MM.1S (cell line): Measurements from ENCODE around the gene PCDHA6.
"Not testable (repeated sequence)": the region's sequence is repeated elsewhere in the genome, so short reads cannot be mapped to it uniquely, and the experiment has no call there.

Experiments used
- DNase-seq: peaks from one replicate; pipeline ENCODE4 v3.0.0-alpha.2; 2015
- H2AFZ ChIP-seq: fragments of 300-600 bp; sonication (generic); 2 replicates; pipeline ENCODE4 v1.6.0; 2016; ENCODE audit warnings: antibody characterized with exemption, low read length
- H3F3A ChIP-seq: fragments of 300-600 bp; sonication (generic); 2 replicates; pipeline ENCODE4 v1.6.1; 2016; ENCODE audit warnings: mild to moderate bottlenecking, antibody characterized with exemption, low read length, moderate library complexity, mixed read lengths; ENCODE audit not compliant: insufficient read depth
- H3K27ac ChIP-seq: fragments of 300-600 bp; sonication (generic); 2 replicates; pipeline ENCODE4 v1.5.1; 2016; ENCODE audit warnings: mild to moderate bottlenecking, low read length
- H3K27me3 ChIP-seq: fragments of 300-600 bp; sonication (generic); replicated peaks from 2 replicates; pipeline ENCODE4 v1.6.0; 2016; ENCODE audit warnings: low read length; ENCODE audit not compliant: insufficient read depth
- H3K36me3 ChIP-seq: fragments of 300-600 bp; sonication (generic); replicated peaks from 2 replicates; pipeline ENCODE4 v1.6.1; 2016; ENCODE audit warnings: mild to moderate bottlenecking, low read length, mixed read lengths; ENCODE audit not compliant: insufficient read depth
- H3K4me1 ChIP-seq: fragments of 300-600 bp; sonication (generic); 2 replicates; pipeline ENCODE4 v1.6.1; 2016; ENCODE audit warnings: low read length, mixed read lengths
- H3K4me2 ChIP-seq: fragments of 300-600 bp; sonication (generic); 2 replicates; pipeline ENCODE4 v1.6.0; 2016; ENCODE audit warnings: low read depth, low read length
- H3K4me3 ChIP-seq: fragments of 300-600 bp; sonication (generic); 2 replicates; pipeline ENCODE4 v1.5.1; 2016; ENCODE audit warnings: low read length, mixed read lengths
- H3K79me2 ChIP-seq: fragments of 300-600 bp; sonication (generic); 2 replicates; pipeline ENCODE4 v1.6.1; 2016; ENCODE audit warnings: mixed run types, low read length, mixed read lengths
- H3K9ac ChIP-seq: fragments of 300-600 bp; sonication (generic); 2 replicates; pipeline ENCODE4 v1.6.1; 2016; ENCODE audit warnings: low read length, mixed read lengths
- H3K9me2 ChIP-seq: fragments of 300-600 bp; sonication (generic); replicated peaks from 2 replicates; pipeline ENCODE4 v1.6.1; 2016; ENCODE audit warnings: mild to moderate bottlenecking, low read length, mixed read lengths; ENCODE audit not compliant: insufficient read depth
- H3K9me3 ChIP-seq: fragments of 300-600 bp; sonication (generic); replicated peaks from 2 replicates; pipeline ENCODE4 v1.6.1; 2016; ENCODE audit warnings: mild to moderate bottlenecking, low read length, mixed read lengths; ENCODE audit not compliant: insufficient read depth
- H4K20me1 ChIP-seq: fragments of 300-600 bp; sonication (generic); 2 replicates; pipeline ENCODE4 v1.6.1; 2016; ENCODE audit warnings: mild to moderate bottlenecking, low read length, moderate library complexity, mixed read lengths; ENCODE audit not compliant: insufficient read depth
- EZH2 ChIP-seq: fragments of 300-600 bp; sonication (generic); optimal IDR thresholded peaks from 2 replicates; pipeline ENCODE3; 2017; ENCODE audit warnings: low read depth, mild to moderate bottlenecking, antibody characterized with exemption, low read length, mixed read lengths
- EZH2phosphoT487 ChIP-seq: fragments of 300-600 bp; sonication (generic); IDR thresholded peaks from 2 replicates; pipeline ENCODE4 v1.6.1; 2018; ENCODE audit warnings: antibody characterized with exemption, low read length
- TF ChIP-seq, protein P1 (sequence below): fragments of 300-600 bp; sonication (generic); IDR thresholded peaks from 2 replicates; pipeline ENCODE4 v1.5.1; 2016; ENCODE audit warnings: antibody characterized with exemption, low read length, mixed read lengths

Gene PCDHA6

DNA sequence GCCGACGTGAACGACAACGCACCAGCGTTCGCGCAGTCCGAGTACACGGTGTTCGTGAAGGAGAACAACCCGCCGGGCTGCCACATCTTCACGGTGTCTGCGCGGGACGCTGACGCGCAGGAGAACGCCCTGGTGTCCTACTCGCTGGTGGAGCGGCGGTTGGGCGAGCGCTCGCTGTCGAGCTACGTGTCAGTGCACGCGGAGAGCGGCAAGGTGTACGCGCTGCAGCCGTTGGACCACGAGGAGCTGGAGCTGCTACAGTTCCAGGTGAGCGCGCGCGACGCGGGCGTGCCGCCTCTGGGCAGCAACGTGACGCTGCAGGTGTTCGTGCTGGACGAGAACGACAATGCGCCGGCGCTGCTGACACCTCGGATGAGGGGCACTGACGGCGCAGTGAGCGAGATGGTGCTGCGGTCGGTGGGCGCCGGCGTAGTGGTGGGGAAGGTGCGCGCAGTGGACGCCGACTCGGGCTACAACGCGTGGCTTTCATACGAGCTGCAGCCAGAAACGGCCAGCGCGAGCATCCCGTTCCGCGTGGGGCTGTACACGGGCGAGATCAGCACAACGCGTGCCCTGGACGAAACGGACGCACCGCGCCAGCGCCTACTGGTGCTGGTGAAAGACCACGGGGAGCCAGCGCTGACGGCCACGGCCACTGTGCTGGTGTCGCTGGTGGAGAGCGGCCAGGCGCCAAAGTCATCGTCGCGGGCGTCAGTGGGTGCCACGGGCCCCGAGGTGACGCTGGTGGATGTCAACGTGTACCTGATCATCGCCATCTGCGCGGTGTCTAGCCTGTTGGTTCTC is 22.3 kb downstream of the PCDHA6 start:
- DNase-seq, H3K4me2 ChIP-seq, H3F3A ChIP-seq, H3K4me1 ChIP-seq, H3K27ac ChIP-seq, H2AFZ ChIP-seq, H3K4me3 ChIP-seq, H3K27me3 ChIP-seq, H3K36me3 ChIP-seq, H4K20me1 ChIP-seq, H3K9me2 ChIP-seq, H3K79me2 ChIP-seq, H3K9ac ChIP-seq, H3K9me3 ChIP-seq: not testable (repeated sequence)

- no peak for TF ChIP-seq EZH2phosphoT487
- TF ChIP-seq, protein P1, sequence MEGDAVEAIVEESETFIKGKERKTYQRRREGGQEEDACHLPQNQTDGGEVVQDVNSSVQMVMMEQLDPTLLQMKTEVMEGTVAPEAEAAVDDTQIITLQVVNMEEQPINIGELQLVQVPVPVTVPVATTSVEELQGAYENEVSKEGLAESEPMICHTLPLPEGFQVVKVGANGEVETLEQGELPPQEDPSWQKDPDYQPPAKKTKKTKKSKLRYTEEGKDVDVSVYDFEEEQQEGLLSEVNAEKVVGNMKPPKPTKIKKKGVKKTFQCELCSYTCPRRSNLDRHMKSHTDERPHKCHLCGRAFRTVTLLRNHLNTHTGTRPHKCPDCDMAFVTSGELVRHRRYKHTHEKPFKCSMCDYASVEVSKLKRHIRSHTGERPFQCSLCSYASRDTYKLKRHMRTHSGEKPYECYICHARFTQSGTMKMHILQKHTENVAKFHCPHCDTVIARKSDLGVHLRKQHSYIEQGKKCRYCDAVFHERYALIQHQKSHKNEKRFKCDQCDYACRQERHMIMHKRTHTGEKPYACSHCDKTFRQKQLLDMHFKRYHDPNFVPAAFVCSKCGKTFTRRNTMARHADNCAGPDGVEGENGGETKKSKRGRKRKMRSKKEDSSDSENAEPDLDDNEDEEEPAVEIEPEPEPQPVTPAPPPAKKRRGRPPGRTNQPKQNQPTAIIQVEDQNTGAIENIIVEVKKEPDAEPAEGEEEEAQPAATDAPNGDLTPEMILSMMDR: peak; percentile 10; the same call in 1 of the 2 replicates
- no peak for DNase-seq
- no peak within 1 kb of the TSS for H3K9ac ChIP-seq
- no peaks in the 10 kb centered on the region for H4K20me1 ChIP-seq
- no peak within 1 kb of the TSS for H3K4me3 ChIP-seq
- H3F3A ChIP-seq: no peaks in the 10 kb centered on the region
- no peaks in the 10 kb centered on the region for H3K9me2 ChIP-seq
- no peak within 1 kb of the TSS for H3K4me2 ChIP-seq
- H3K4me1 ChIP-seq: no peaks in the 10 kb centered on the region
- no peaks in the 10 kb centered on the region for H3K9me3 ChIP-seq
- no peaks in the 10 kb centered on the region for H3K27me3 ChIP-seq
- H3K79me2 ChIP-seq: no peaks in the 10 kb centered on the region
- H3K36me3 ChIP-seq: no peaks in the 10 kb centered on the region
- H3K27ac ChIP-seq: no peak within 1 kb of the TSS
- H2AFZ ChIP-seq: no peak within 1 kb of the TSS
Measured at GRCh38 chr5:140855772-140856674, 28.3 kb downstream of the PCDHA6 start, which contains the start of gene PCDHA10. Gene PCDHA10 (plus strand): TSS chr5:140855897. CDS start chr5:140856049, 152 bp downstream.

DNA sequence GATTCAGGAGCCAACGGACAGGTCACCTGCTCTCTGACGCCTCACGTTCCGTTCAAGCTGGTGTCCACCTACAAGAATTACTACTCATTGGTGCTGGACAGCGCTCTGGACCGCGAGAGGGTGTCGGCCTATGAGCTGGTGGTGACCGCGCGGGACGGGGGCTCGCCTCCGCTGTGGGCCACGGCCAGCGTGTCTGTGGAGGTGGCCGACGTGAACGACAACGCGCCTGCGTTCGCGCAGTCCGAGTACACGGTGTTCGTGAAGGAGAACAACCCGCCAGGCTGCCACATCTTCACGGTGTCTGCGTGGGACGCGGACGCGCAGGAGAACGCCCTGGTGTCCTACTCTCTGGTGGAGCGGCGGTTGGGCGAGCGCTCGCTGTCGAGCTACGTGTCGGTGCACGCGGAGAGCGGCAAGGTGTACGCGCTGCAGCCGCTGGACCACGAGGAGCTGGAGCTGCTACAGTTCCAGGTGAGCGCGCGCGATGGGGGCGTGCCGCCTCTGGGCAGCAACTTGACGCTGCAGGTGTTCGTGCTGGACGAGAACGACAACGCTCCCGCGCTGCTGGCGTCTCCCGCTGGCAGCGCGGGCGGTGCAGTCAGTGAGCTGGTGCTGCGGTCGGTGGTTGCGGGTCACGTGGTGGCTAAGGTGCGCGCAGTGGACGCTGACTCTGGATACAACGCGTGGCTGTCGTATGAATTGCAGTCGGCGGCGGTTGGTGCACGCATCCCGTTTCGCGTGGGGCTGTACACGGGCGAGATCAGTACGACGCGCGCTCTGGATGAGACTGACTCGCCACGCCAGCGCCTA is 29.6 kb downstream of the PCDHA6 start:
- no peak overlapping the region for H2AFZ ChIP-seq
- no peaks in the 10 kb centered on the region for H3K27me3 ChIP-seq
- H3K9ac ChIP-seq: no peak overlapping the region
- no peak for DNase-seq
- H4K20me1 ChIP-seq: no peaks in the 10 kb centered on the region
- TF ChIP-seq EZH2phosphoT487: no peak
- TF ChIP-seq, protein P1: no peak
- no peak for TF ChIP-seq EZH2
- no peaks in the 10 kb centered on the region for H3K9me2 ChIP-seq
- no peaks in the 10 kb centered on the region for H3K79me2 ChIP-seq
- no peak overlapping the region for H3K4me3 ChIP-seq
- H3K4me1 ChIP-seq: no peaks in the 10 kb centered on the region
- H3K27ac ChIP-seq: no peak overlapping the region
- H3K4me2 ChIP-seq: no peak overlapping the region
- no peaks in the 10 kb centered on the region for H3K36me3 ChIP-seq
- H3F3A ChIP-seq: no peaks in the 10 kb centered on the region
- no peaks in the 10 kb centered on the region for H3K9me3 ChIP-seq
